Neural progenitor cell (in vitro differentiated cells): ENCODE measurements around the gene AKAP9. TPM values are rescaled to one million over a fixed set of nuclear protein-coding genes. Genes with fewer than 3 reads are reported as not detected.
"Not testable (repeated sequence)": the region's sequence is repeated elsewhere in the genome, so short reads cannot be mapped to it uniquely, and the experiment has no call there.

Source experiments
- DNase-seq: peaks from one replicate; pipeline ENCODE4 v3.0.0-alpha.2; 2016; ENCODE audit warnings: low spot score
- H2AFZ ChIP-seq: fragments of 200-600 bp; sonication (generic); replicated peaks from 2 replicates; pipeline ENCODE4 v1.6.1; 2016; ENCODE audit warnings: antibody characterized with exemption
- H3F3A ChIP-seq: fragments of 200-600 bp; sonication (generic); 2 replicates; pipeline ENCODE4 v1.6.1; 2016; ENCODE audit warnings: antibody characterized with exemption, low read depth
- H3K27ac ChIP-seq: fragments of 200-600 bp; sonication (generic); 2 replicates; pipeline ENCODE4 v1.5.1; 2016; ENCODE audit warnings: mild to moderate bottlenecking
- H3K27me3 ChIP-seq: fragments of 200-600 bp; sonication (generic); 2 replicates; pipeline ENCODE4 v1.6.1; 2016; ENCODE audit warnings: mild to moderate bottlenecking, moderate library complexity
- H3K36me3 ChIP-seq: fragments of 200-600 bp; sonication (generic); 2 replicates; pipeline ENCODE4 v1.5.1; 2016
- H3K4me1 ChIP-seq: fragments of 200-600 bp; sonication (generic); 2 replicates; pipeline ENCODE4 v1.6.1; 2016; ENCODE audit warnings: mixed run types
- H3K4me2 ChIP-seq: fragments of 200-600 bp; sonication (generic); 2 replicates; pipeline ENCODE4 v1.6.1; 2016
- H3K4me3 ChIP-seq: fragments of 200-600 bp; sonication (generic); 2 replicates; pipeline ENCODE4 v1.5.1; 2016
- H3K79me2 ChIP-seq: fragments of 200-600 bp; sonication (generic); 2 replicates; pipeline ENCODE4 v1.6.1; 2016; ENCODE audit warnings: low read depth
- H3K9ac ChIP-seq: fragments of 200-600 bp; sonication (generic); 2 replicates; pipeline ENCODE4 v1.6.1; 2016
- H3K9me3 ChIP-seq: fragments of 200-600 bp; sonication (generic); 2 replicates; pipeline ENCODE4 v1.5.1; 2016; ENCODE audit warnings: low read depth
- H4K20me1 ChIP-seq: fragments of 200-600 bp; sonication (generic); 2 replicates; pipeline ENCODE4 v1.6.1; 2016; ENCODE audit warnings: low read depth
- H3K27ac Mint-ChIP-seq: 3 replicates; pipeline ENCODE4 v1.8.0; 2021; ENCODE audit warnings: mixed read lengths
- H3K27me3 Mint-ChIP-seq: 2 replicates; pipeline ENCODE4 v1.8.0; 2022; ENCODE audit warnings: low read depth, mild to moderate bottlenecking, inconsistent platforms, moderate library complexity, mixed read lengths; ENCODE audit not compliant: insufficient read depth
- H3K36me3 Mint-ChIP-seq: 3 replicates; pipeline ENCODE4 v1.8.0; 2021; ENCODE audit warnings: mixed read lengths
- H3K4me1 Mint-ChIP-seq: 3 replicates; pipeline ENCODE4 v1.8.0; 2021; ENCODE audit warnings: mixed read lengths
- H3K4me3 Mint-ChIP-seq: 3 replicates; pipeline ENCODE4 v1.8.0; 2021; ENCODE audit warnings: mild to moderate bottlenecking, moderate library complexity, mixed read lengths
- H3K9me3 Mint-ChIP-seq: 3 replicates; pipeline ENCODE4 v1.8.0; 2020; ENCODE audit warnings: mixed read lengths
- CTCF ChIP-seq: fragments of 200-600 bp; sonication (generic); IDR thresholded peaks from 2 replicates; pipeline ENCODE4 v1.5.1; 2017; ENCODE audit warnings: antibody characterized with exemption, mild to moderate bottlenecking
- EZH2 ChIP-seq: fragments of 200-600 bp; sonication (generic); IDR thresholded peaks from 2 replicates; pipeline ENCODE4 v1.6.1; 2017; ENCODE audit warnings: antibody characterized with exemption, mild to moderate bottlenecking, moderate library complexity
- EZH2phosphoT487 ChIP-seq: fragments of 200-600 bp; sonication (generic); IDR thresholded peaks from 2 replicates; pipeline ENCODE4 v1.6.1; 2017; ENCODE audit warnings: antibody characterized with exemption
- total RNA-seq: library from RNA; depleted of rRNA; stranded (reverse); fragments of >200 nt; gene quantifications from 2 replicates; pipeline ENCODE4 v1.2.3, GENCODE V29; 2015; ENCODE audit warnings: low replicate concordance

Gene AKAP9
- total RNA-seq, 1 donor from 2014 or later = 93.4 TPM

GRCh38 chr7:91940171-91940570 is 491 bp upstream of the AKAP9 start:
- H3K36me3 Mint-ChIP-seq = no peaks in the 10 kb centered on the region
- H3K27me3 Mint-ChIP-seq = no peaks in the 10 kb centered on the region
- peak overlapping the region; percentile 92 for H3K27ac ChIP-seq
- DNase-seq = peak; percentile 71
- peak overlapping the region; percentile 89 for H2AFZ ChIP-seq
- no peaks in the 10 kb centered on the region for H3K36me3 ChIP-seq
- no peaks in the 10 kb centered on the region for H3K9me3 Mint-ChIP-seq
- H3K9me3 ChIP-seq = no peaks in the 10 kb centered on the region
- peak overlapping the region; percentile 98 for H3K27ac Mint-ChIP-seq
- H3K9ac ChIP-seq = peak overlapping the region; percentile 73
- H3F3A ChIP-seq = peaks cover 28% of the 10 kb centered on the region
- H3K4me3 Mint-ChIP-seq = peak overlapping the region; percentile 95
- no peaks in the 10 kb centered on the region for H3K27me3 ChIP-seq
- peak overlapping the region; percentile 90 for H3K4me3 ChIP-seq
- H4K20me1 ChIP-seq = peaks cover 36% of the 10 kb centered on the region
- TF ChIP-seq EZH2 = no peak
- TF ChIP-seq CTCF = no peak
- no peak for TF ChIP-seq EZH2phosphoT487
- peaks cover 27% of the 10 kb centered on the region for H3K4me1 Mint-ChIP-seq
- H3K4me2 ChIP-seq = peak overlapping the region; percentile 91
- peaks cover 23% of the 10 kb centered on the region for H3K4me1 ChIP-seq
- peaks cover 45% of the 10 kb centered on the region for H3K79me2 ChIP-seq

- Histone ChIP-seq H3K36me3 (no peaks in the 10 kb centered on the region), H3K9me3 (no peaks in the 10 kb centered on the region), H3K27me3 (no peaks in the 10 kb centered on the region), H3K4me3 (peak overlapping the region; percentile 90), H3F3A (peaks cover 28% of the 10 kb centered on the region), H3K27ac (peak overlapping the region; percentile 92), H3K9ac (peak overlapping the region; percentile 73), H2AFZ (peak overlapping the region; percentile 89), H4K20me1 (peaks cover 43% of the 10 kb centered on the region), H3K4me1 (peaks cover 23% of the 10 kb centered on the region), H3K79me2 (peaks cover 58% of the 10 kb centered on the region), H3K4me2 (peak overlapping the region; percentile 91)
- Mint-ChIP-seq H3K4me1 (peaks cover 27% of the 10 kb centered on the region), H3K9me3 (no peaks in the 10 kb centered on the region), H3K27ac (peak overlapping the region; percentile 91), H3K27me3 (no peaks in the 10 kb centered on the region), H3K4me3 (peak overlapping the region; percentile 95), H3K36me3 (peaks cover 2% of the 10 kb centered on the region)
- DNase-seq = peak; percentile 60
- TF ChIP-seq EZH2phosphoT487 (no peak), CTCF (no peak), EZH2 (no peak)
Observed at GRCh38 chr7:91941450-91941849, 788 bp downstream of the AKAP9 start.

- DNase-seq = no peak
- H3K27ac ChIP-seq = no peak overlapping the region
- H4K20me1 ChIP-seq = peaks cover 44% of the 10 kb centered on the region
- peak overlapping the region; percentile 90 for H3K4me3 ChIP-seq
- H2AFZ ChIP-seq = no peak overlapping the region
- Mint-ChIP-seq H3K9me3 (no peaks in the 10 kb centered on the region), H3K4me1 (peaks cover 27% of the 10 kb centered on the region), H3K27ac (no peak overlapping the region), H3K27me3 (no peaks in the 10 kb centered on the region), H3K4me3 (peak overlapping the region; percentile 95), H3K36me3 (peaks cover 4% of the 10 kb centered on the region)
- TF ChIP-seq EZH2phosphoT487 = no peak
- no peak for TF ChIP-seq EZH2
- no peak for TF ChIP-seq CTCF
- H3K79me2 ChIP-seq = peaks cover 66% of the 10 kb centered on the region
- H3K27me3 ChIP-seq = no peaks in the 10 kb centered on the region
- H3K9me3 ChIP-seq = no peaks in the 10 kb centered on the region
- H3K9ac ChIP-seq = no peak overlapping the region
- peaks cover 28% of the 10 kb centered on the region for H3F3A ChIP-seq
- H3K36me3 ChIP-seq = no peaks in the 10 kb centered on the region
- H3K4me2 ChIP-seq = peak overlapping the region; percentile 91
- peaks cover 23% of the 10 kb centered on the region for H3K4me1 ChIP-seq
Observed at GRCh38 chr7:91942312-91942711, 1.6 kb downstream of the AKAP9 start.

GRCh38 chr7:91944970-91945369 is 4.3 kb downstream of the AKAP9 start:
- peaks cover 20% of the 10 kb centered on the region for H3K4me1 Mint-ChIP-seq
- not testable (repeated sequence) for H3K4me3 Mint-ChIP-seq, H3K4me2 ChIP-seq, H3K9ac ChIP-seq, H3K27ac Mint-ChIP-seq, H3K27ac ChIP-seq, H3K9me3 Mint-ChIP-seq, H3K36me3 ChIP-seq, H3K27me3 ChIP-seq, H3K9me3 ChIP-seq, H3K27me3 Mint-ChIP-seq, H3K4me3 ChIP-seq, H2AFZ ChIP-seq, H3K36me3 Mint-ChIP-seq, DNase-seq
- H3F3A ChIP-seq = peaks cover 22% of the 10 kb centered on the region
- H3K79me2 ChIP-seq = peaks cover 93% of the 10 kb centered on the region
- H3K4me1 ChIP-seq = peaks cover 15% of the 10 kb centered on the region
- peaks cover 57% of the 10 kb centered on the region for H4K20me1 ChIP-seq
